Ascending aorta (tissue), 2 donors: ENCODE measurements around the gene SLC25A36. TPM values are rescaled to one million over a fixed set of nuclear protein-coding genes. Genes with fewer than 3 reads are reported as not detected.
"Not testable (repeated sequence)": the region's sequence is repeated elsewhere in the genome, so short reads cannot be mapped to it uniquely, and the experiment has no call there.

Source experiments
- DNase-seq, 2 donors: peaks; one replicate each; pipeline ENCODE4 v3.0.0-alpha.2; 2019; ENCODE audit warnings: low spot score in 2 of 2
- H3K27ac ChIP-seq, 2 donors: fragments of 200-600 bp; sonication (generic); one replicate each; pipeline ENCODE4 v1.5.1; 2016 to 2017; ENCODE audit warnings: mild to moderate bottlenecking in 1 of 2
- H3K27me3 ChIP-seq: fragments of 200-600 bp; sonication (generic); one replicate; pipeline ENCODE4 v1.5.1; 2017
- H3K36me3 ChIP-seq, 2 donors: fragments of 200-600 bp; sonication (generic); one replicate each; pipeline ENCODE4 v1.5.1; 2016
- H3K4me1 ChIP-seq, 2 donors: fragments of 200-600 bp; sonication (generic); one replicate each; pipeline ENCODE4 v1.5.1; 2016 to 2017; ENCODE audit warnings: mild to moderate bottlenecking in 1 of 2
- H3K4me3 ChIP-seq, 2 donors: fragments of 200-600 bp; sonication (generic); one replicate each; pipeline ENCODE4 v1.5.1; 2016 to 2017; ENCODE audit warnings: mild to moderate bottlenecking in 1 of 2
- H3K9me3 ChIP-seq, 2 donors: fragments of 200-600 bp; sonication (generic); one replicate each; pipeline ENCODE4 v1.5.1; 2016
- CTCF ChIP-seq, 3 experiments: fragments of 200-600 bp in 2 of 3; fragments of 450-650 bp in 1 of 3; sonication (generic) in 2 of 3; IDR thresholded peaks; one replicate each; pipeline ENCODE4 v1.5.1; 2016 to 2019; ENCODE audit warnings: antibody characterized with exemption in 3 of 3, mild to moderate bottlenecking in 1 of 3, moderate library complexity in 1 of 3
- intact Hi-C: fragments of 100-400 bp; cut with DNase I; formaldehyde crosslinking; loops from one replicate; pipeline ENCODE4 v1.15.1; 2023
- total RNA-seq: library from RNA; depleted of rRNA; stranded (reverse); fragments of >200 nt; gene quantifications from one replicate; pipeline ENCODE4 v1.1.0, GENCODE V29; 2016

SLC25A36 gene
- total RNA-seq, 1 donor from 2014 or later = 19.1 TPM

DNA sequence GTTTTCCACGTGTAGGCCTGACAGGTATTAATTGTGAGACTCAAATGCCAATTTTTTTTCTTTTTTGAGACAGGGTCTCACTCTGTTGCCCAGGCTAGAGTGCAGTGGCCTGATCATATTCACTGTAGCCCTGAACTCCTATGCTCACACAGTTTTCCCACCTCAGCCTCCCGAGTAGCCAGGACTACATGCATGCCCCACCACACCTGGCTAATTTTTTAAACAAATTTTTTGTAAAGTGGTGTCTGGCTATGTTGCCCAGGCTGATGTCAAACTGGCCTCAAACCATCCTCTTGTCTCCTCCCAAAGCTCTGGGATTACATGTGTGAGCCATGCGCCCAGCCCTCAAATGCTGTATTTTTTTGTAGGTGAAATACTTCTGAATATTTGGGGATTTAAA is 14.0 kb downstream of the SLC25A36 start:
- intact Hi-C loops = no loop called here
- no peaks in the 10 kb centered on the region for H3K27me3 ChIP-seq
- H3K27ac ChIP-seq = no peak overlapping the region
- no peaks in the 10 kb centered on the region for H3K9me3 ChIP-seq
- TF ChIP-seq CTCF (IDR thresholded peaks at IDR 0.05) = no peak
- peaks cover 0 to 2% of the 10 kb centered on the region in 2 donors for H3K4me1 ChIP-seq
- H3K4me3 ChIP-seq = no peak overlapping the region
- H3K36me3 ChIP-seq = peaks cover 6 to 20% of the 10 kb centered on the region in 2 donors
- DNase-seq = no peak

GRCh38 chr3:140956058-140956835 is 14.6 kb downstream of the SLC25A36 start:
- Histone ChIP-seq H3K4me1 (peaks cover 0 to 2% of the 10 kb centered on the region in 2 donors), H3K27ac (no peak overlapping the region), H3K36me3 (peaks cover 6 to 23% of the 10 kb centered on the region in 2 donors), H3K9me3 (no peaks in the 10 kb centered on the region), H3K27me3 (no peaks in the 10 kb centered on the region), H3K4me3 (no peak overlapping the region)
- TF ChIP-seq CTCF (IDR thresholded peaks at IDR 0.05) = no peak
- intact Hi-C loops = no loop called here
- no peak for DNase-seq

DNA sequence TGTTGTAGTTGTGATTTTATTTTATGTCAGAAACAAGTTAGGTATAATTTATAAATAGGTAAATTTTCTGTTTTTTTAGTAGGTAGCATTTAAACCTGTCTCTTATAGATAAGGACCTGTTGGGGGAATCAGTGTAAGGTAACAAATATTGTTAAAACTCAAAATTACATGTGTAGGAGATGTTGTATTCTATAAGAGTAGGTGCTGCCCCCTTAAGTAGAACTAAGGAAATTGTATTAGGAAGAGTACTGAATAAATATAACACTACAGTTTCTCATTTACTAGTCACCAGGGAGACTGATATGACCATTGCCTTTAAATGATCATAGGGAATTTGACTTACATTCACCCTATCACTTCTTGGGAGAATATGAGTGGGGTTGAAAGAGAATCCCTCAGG is 31.2 kb downstream of the SLC25A36 start:
- TF ChIP-seq CTCF (IDR thresholded peaks at IDR 0.05) = peak in 1 of 3 experiments; percentile 18
- no peaks in the 10 kb centered on the region for H3K4me1 ChIP-seq
- H3K9me3 ChIP-seq = no peaks in the 10 kb centered on the region
- no peak overlapping the region for H3K4me3 ChIP-seq
- intact Hi-C loops = no loop called here
- no peaks in the 10 kb centered on the region for H3K27me3 ChIP-seq
- no peak for DNase-seq
- H3K36me3 ChIP-seq = peaks cover 10 to 34% of the 10 kb centered on the region in 2 donors
- H3K27ac ChIP-seq = no peak overlapping the region

DNA sequence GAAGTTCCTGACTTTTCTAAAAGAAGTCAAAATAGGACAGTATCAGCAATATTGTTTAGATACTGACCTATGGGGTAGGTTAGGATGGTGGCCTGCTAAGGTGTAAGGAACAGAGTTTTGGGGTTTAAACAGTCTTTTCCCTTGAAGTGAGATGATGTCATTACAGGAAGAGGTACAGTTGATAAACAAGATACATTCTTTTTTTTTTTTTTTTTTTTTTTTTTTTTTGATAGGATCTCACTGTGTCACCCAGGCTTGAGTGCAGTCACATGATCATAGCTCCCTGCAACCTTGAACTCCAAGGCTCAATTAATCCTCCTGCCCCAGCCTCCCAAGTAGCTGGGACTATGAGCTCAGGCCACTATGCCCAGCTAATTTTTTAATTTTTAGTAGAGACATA is 33.3 kb downstream of the SLC25A36 start:
- no peaks in the 10 kb centered on the region for H3K27me3 ChIP-seq
- H3K36me3 ChIP-seq = peaks cover 10 to 38% of the 10 kb centered on the region in 2 donors
- no peaks in the 10 kb centered on the region for H3K4me1 ChIP-seq
- H3K27ac ChIP-seq = no peak overlapping the region
- no peaks in the 10 kb centered on the region for H3K9me3 ChIP-seq
- no peak for DNase-seq
- H3K4me3 ChIP-seq = no peak overlapping the region
- intact Hi-C loops = no loop called here
- TF ChIP-seq CTCF (IDR thresholded peaks at IDR 0.05) = no peak

- intact Hi-C loops = no loop called here
- no peak for TF ChIP-seq CTCF (IDR thresholded peaks at IDR 0.05)
Measured at GRCh38 chr3:140980663-140981062, 39.0 kb downstream of the SLC25A36 start.

DNA sequence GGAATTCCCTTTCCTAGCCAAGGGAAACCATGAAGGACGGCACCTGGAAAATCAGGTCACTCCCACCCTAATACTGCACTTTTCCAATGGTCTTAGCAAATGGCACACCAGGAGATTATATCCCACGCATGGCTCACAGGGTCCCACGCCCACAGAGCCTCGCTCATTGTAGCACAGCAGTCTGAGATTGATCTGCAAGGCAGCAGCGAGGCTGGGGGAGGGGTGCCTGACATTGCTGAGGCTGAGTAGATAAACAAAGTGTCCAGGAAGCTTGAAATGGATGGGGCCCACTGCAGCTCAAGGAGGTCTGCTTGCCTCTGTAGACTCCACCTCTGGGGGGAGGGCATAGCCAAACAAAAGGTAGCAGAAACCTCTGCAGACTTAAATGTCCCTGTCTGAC is 46.2 kb downstream of the SLC25A36 start:
- intact Hi-C loops, H3K9me3 ChIP-seq, H3K4me1 ChIP-seq, H3K27ac ChIP-seq, H3K4me3 ChIP-seq, DNase-seq, H3K27me3 ChIP-seq, H3K36me3 ChIP-seq: not testable (repeated sequence)

More at GRCh38 chr3:140980663-140981062, 39.0 kb downstream of the SLC25A36 start:
- Histone ChIP-seq H3K27me3 (no peaks in the 10 kb centered on the region), H3K4me3 (no peak overlapping the region), H3K27ac (no peak overlapping the region), H3K4me1 (no peaks in the 10 kb centered on the region), H3K36me3 (peaks cover 3 to 22% of the 10 kb centered on the region in 2 donors), H3K9me3 (no peaks in the 10 kb centered on the region)
- no peak for DNase-seq
